GM18519 (cell line): ENCODE measurements around the gene OTX1.

ENCODE experiments used
- ATAC-seq: cut with Tn5 transposase; IDR thresholded peaks from one replicate; pipeline ENCODE4 v1.9.1; 2021; ENCODE audit warnings: mild to moderate bottlenecking, moderate library complexity; ENCODE audit not compliant: unreplicated experiment, low FRiP score

Gene OTX1

DNA sequence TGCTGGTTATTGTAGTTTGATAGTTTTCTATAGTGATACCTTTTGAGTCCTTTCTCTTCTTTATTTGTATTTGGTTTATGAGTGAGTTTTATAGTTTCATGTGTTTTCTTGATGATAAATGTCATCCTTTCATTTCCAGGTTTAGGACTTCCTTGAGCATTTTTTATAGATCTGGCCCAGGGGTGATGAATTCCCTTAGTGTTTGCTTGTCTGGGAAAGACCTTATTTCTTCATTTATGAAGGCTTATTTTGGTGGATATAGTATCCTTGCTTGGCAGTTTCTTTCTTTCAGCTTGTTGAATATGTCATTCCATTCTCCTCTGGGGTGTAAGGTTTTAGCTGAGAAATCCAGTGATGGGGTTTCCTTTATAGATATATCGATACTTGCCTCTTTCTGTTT, 53.9 kb downstream of the OTX1 start:
- no peak for ATAC-seq
